BLaER1 treated with 17β-estradiol and CSF1 and Interleukin-3, amounts not matched to agents 10 nM and 100 nM (cell line): ENCODE data around the gene ANGPT4.
A peak's percentile ranks its signal among the peaks of the same experiment; 100 is the strongest.
"Not testable (repeated sequence)": the region's sequence is repeated elsewhere in the genome, so short reads cannot be mapped to it uniquely, and the experiment has no call there.

ENCODE experiments used
- H3K27ac ChIP-seq, 11 experiments: shearing (Covaris generic); formaldehyde crosslinking; 2 replicates each; pipeline ENCODE4 v1.8.1; 2022
- H3K27me3 ChIP-seq, 11 experiments: shearing (Covaris generic); formaldehyde crosslinking; 2 replicates each; pipeline ENCODE4 v1.8.1; 2022
- H3K36me3 ChIP-seq, 11 experiments: shearing (Covaris generic); formaldehyde crosslinking; 2 replicates each; pipeline ENCODE4 v1.8.1; 2022
- H3K4me1 ChIP-seq, 10 experiments: shearing (Covaris generic); formaldehyde crosslinking; 2 replicates each; pipeline ENCODE4 v1.8.1; 2022
- H3K4me2 ChIP-seq, 11 experiments: shearing (Covaris generic); formaldehyde crosslinking; 2 replicates each; pipeline ENCODE4 v1.8.1; 2022
- H3K4me3 ChIP-seq, 10 experiments: shearing (Covaris generic); formaldehyde crosslinking; 2 replicates each; pipeline ENCODE4 v1.8.1; 2022
- H3K9ac ChIP-seq, 11 experiments: shearing (Covaris generic); formaldehyde crosslinking; 2 replicates each; pipeline ENCODE4 v1.8.1; 2022
- H3K9me3 ChIP-seq, 11 experiments: shearing (Covaris generic); formaldehyde crosslinking; replicated peaks in 1 of 11; 2 replicates each; pipeline ENCODE4 v1.8.1; 2022
- H4K20me1 ChIP-seq, 11 experiments: shearing (Covaris generic); formaldehyde crosslinking; 2 replicates each; pipeline ENCODE4 v1.8.1; 2022
- Cebpa-rat ChIP-seq, 11 experiments: shearing (Covaris generic); IDR thresholded peaks; 2 replicates each; pipeline ENCODE4 v1.8.1; 2022

Gene ANGPT4

DNA sequence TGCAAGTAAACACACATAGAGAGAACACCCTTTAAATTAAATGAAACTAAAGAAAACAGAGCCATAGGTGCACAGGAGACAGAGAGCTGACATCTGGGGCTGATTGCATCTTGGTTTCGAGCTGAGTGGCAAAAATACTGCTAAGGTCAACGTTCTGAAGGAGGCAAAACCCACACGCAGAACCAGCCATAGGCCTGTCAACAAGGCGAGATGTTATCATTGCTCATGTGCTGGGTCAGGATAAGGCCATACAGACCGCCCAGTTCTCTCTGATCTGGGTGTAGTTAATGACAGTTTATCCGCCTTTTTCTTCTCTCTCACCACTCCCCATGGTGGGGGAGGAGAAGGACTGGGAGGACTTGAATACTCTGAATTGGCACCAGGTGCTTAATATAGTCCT is 87.1 kb downstream of the ANGPT4 start:
- TF ChIP-seq Cebpa-rat (IDR thresholded peaks at IDR 0.05), result no peak
- Histone ChIP-seq H3K27me3 (no peaks in the 10 kb centered on the region), H3K9ac (no peak overlapping the region; a peak in 2 of 22 replicates), H3K4me1 (peaks cover 39 to 76% (median 51%) of the 10 kb centered on the region in 10 experiments), H3K27ac (peak overlapping the region in 4 of 11 experiments; percentile 17 to 55 (median 54); a peak in 6 of 22 replicates), H3K9me3 (peaks cover 5 to 19% (median 14%) of the 10 kb centered on the region in 11 experiments; a peak in 17 of 22 replicates), H3K36me3 (no peaks in the 10 kb centered on the region), H3K4me2 (peak overlapping the region in 3 of 11 experiments; percentile 49 to 79 (median 57); a peak in 5 of 22 replicates), H4K20me1 (no peaks in the 10 kb centered on the region), H3K4me3 (no peak overlapping the region)

DNA sequence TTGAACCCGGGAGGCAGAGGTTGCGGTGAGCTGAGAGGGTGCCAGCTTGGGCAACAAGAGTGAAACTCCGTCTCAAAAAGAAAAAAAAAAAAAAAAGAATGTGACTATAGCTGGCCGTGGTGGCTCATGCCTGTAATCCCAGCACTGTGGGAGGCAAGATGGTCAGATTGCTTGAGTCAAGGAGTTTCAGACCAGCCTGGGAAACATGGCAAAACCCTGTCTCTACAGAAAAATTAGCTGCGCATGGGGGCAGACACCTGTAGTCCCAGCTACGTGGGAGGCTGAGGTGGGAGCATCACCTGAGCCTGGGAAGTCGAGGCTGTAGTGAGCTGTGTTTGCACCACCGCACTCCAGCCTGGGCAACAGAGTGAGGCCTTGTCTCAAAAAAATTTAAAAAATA is 88.2 kb downstream of the ANGPT4 start:
- H3K27ac ChIP-seq, H3K4me3 ChIP-seq, H3K36me3 ChIP-seq, H4K20me1 ChIP-seq, H3K9ac ChIP-seq, H3K27me3 ChIP-seq, H3K4me2 ChIP-seq: not testable (repeated sequence)
- peaks cover 5 to 19% (median 14%) of the 10 kb centered on the region in 11 experiments; a peak in 17 of 22 replicates for H3K9me3 ChIP-seq
- H3K4me1 ChIP-seq, result peaks cover 41 to 79% (median 52%) of the 10 kb centered on the region in 10 experiments

DNA sequence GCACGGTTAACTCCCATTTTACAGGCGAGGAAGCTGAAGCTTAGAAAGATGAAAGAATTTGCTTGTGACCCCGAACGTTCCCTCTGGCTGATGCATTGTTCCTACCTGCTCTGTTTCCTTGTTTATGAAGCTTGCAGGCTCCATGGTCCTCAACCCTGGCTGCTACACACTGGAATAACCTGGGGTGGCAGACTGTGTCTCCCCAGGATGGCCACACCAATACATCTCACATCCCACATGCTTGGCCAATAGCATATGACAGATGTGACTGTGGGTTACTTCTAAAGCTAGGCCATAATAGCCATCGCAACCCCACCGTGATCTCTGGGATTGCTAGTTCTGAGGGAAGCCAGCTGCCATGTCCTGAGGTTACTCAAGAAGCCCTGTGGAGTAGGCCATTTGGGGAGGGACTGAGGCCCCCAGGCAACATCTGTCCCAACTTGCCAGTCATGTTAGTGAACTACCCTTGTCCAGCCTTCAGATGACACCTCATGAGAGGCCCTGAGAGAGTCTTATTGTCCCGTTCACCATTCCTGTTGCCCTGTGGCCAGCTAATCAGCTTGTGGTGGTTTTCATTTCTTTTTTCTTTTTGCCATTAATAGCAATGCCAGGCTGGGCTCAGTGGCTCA is 89.3 kb downstream of the ANGPT4 start:
- Histone ChIP-seq H4K20me1 (no peaks in the 10 kb centered on the region), H3K36me3 (no peaks in the 10 kb centered on the region), H3K27me3 (no peaks in the 10 kb centered on the region), H3K4me1 (peaks cover 41 to 70% (median 51%) of the 10 kb centered on the region in 10 experiments), H3K27ac (peak overlapping the region in 4 of 11 experiments; percentile 5 to 64 (median 36); a peak in 4 of 22 replicates), H3K9ac (no peak overlapping the region), H3K9me3 (peaks cover 5 to 19% (median 14%) of the 10 kb centered on the region in 11 experiments; a peak in 17 of 22 replicates), H3K4me3 (0 out of 20 replicates have a peak overlapping the region, but pooled peaks of 1 of the 10 experiments have one; percentile 3), H3K4me2 (peak overlapping the region; percentile 57 to 76 (median 69); a peak in 20 of 22 replicates)
- TF ChIP-seq Cebpa-rat (IDR thresholded peaks at IDR 0.05), result no peak

DNA sequence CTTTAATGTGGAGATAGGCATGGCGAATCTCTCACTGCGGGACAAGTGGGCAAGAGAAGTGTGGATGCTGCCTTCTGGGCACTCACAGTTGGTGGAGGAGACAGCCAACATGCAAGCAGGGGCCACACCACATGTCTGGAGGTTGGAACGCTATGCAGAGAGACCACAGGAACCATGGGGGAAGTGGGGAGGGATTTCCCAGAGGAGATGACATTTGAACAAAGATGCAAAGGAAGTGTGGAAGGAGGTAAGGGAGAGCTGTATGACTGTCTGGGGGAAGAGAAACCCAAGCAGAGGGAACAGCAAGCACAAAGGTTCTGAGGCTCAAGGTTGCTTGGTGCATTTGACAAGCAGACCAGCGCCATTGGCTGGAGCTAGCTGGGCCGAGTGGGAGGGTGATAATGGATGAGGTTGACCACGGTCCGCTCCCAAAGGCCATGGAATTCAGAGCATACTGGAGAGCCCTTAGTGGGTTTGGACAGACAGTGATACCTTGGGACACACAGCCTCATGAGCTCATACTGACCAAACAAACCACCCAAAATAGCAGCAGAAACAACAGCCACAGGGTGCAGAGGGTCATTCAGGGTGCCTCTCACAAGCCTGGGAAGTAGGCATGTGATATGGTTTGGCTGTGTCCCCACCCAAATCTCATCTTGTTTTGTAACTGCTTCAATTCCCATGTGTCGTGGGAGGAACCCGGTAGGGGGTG is 90.3 kb downstream of the ANGPT4 start:
- Histone ChIP-seq H3K27ac (peak overlapping the region in 9 of 11 experiments; percentile 16 to 64 (median 34); a peak in 14 of 22 replicates), H3K4me2 (peak overlapping the region; percentile 57 to 76 (median 69)), H3K36me3 (no peaks in the 10 kb centered on the region), H3K27me3 (no peaks in the 10 kb centered on the region), H3K4me1 (peaks cover 41 to 60% (median 51%) of the 10 kb centered on the region in 10 experiments), H3K4me3 (0 out of 20 replicates have a peak overlapping the region, but pooled peaks of 1 of the 10 experiments have one; percentile 3), H3K9me3 (peaks cover 5 to 19% (median 14%) of the 10 kb centered on the region in 11 experiments; a peak in 17 of 22 replicates), H4K20me1 (no peaks in the 10 kb centered on the region), H3K9ac (no peak overlapping the region)
- TF ChIP-seq Cebpa-rat (IDR thresholded peaks at IDR 0.05), result no peak

DNA sequence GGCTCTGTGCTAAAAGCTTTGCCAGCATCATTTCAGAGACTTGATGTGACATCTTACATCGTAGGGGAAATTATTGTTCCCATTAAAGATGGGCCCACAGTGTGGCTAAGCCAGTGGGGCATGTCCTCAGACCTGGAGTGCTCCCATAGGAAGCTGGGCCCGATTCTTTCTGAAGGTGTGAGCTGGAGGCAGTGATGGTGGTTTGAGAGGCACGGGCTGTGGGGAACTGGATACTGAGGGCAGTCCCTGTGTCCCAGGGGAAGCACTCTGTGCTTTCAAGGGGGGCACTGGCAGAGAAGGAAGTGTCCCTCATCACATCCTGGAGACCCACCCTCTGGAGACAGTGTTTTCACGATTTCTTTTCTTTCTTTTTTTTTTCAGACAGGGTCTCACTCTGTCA is 91.2 kb downstream of the ANGPT4 start:
- Histone ChIP-seq H3K27ac (peak overlapping the region in 5 of 11 experiments; percentile 33 to 64 (median 34); a peak in 8 of 22 replicates), H3K4me2 (peak overlapping the region; percentile 57 to 76 (median 69)), H3K9me3 (peaks cover 5 to 19% (median 14%) of the 10 kb centered on the region in 11 experiments; a peak in 17 of 22 replicates), H3K4me1 (peaks cover 41 to 54% (median 45%) of the 10 kb centered on the region in 10 experiments), H4K20me1 (no peaks in the 10 kb centered on the region), H3K27me3 (no peaks in the 10 kb centered on the region), H3K9ac (no peak overlapping the region; a peak in 1 of 22 replicates), H3K4me3 (0 out of 20 replicates have a peak overlapping the region, but pooled peaks of 1 of the 10 experiments have one; percentile 13), H3K36me3 (no peaks in the 10 kb centered on the region)
- no peak for TF ChIP-seq Cebpa-rat (IDR thresholded peaks at IDR 0.05)

DNA sequence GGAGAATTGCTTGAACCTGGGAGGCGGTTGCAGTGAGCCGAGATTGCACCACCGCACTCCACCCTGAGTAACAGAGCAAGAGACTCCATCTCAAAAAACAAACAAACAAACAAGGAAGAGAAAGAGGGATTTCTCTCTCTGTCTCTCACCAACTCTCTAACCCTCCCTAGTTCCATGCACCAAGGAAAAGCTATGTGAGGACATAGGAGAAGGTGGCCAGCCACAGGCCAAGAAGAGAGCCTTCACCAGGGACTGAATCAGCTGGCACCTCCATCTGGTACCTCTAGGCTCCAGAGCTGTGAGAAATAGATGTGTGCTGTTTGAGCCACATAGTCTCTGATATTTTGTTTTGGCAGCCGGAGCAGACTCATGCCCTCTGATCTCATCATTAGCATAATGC is 91.6 kb downstream of the ANGPT4 start:
- H3K27me3 ChIP-seq, result no peaks in the 10 kb centered on the region
- no peak overlapping the region for H3K9ac ChIP-seq
- H3K27ac ChIP-seq, result peak overlapping the region in 2 of 11 experiments; percentile 34 to 64; a peak in 2 of 22 replicates
- H3K9me3 ChIP-seq, result peaks cover 5 to 19% (median 14%) of the 10 kb centered on the region in 11 experiments; a peak in 17 of 22 replicates
- H3K4me3 ChIP-seq, result 0 out of 20 replicates have a peak overlapping the region, but pooled peaks of 1 of the 10 experiments have one; percentile 13
- no peaks in the 10 kb centered on the region for H3K36me3 ChIP-seq
- H3K4me2 ChIP-seq, result peak overlapping the region; percentile 57 to 76 (median 69); a peak in 19 of 22 replicates
- H3K4me1 ChIP-seq, result peaks cover 38 to 53% (median 45%) of the 10 kb centered on the region in 10 experiments
- H4K20me1 ChIP-seq, result no peaks in the 10 kb centered on the region
- TF ChIP-seq Cebpa-rat (IDR thresholded peaks at IDR 0.05), result no peak

DNA sequence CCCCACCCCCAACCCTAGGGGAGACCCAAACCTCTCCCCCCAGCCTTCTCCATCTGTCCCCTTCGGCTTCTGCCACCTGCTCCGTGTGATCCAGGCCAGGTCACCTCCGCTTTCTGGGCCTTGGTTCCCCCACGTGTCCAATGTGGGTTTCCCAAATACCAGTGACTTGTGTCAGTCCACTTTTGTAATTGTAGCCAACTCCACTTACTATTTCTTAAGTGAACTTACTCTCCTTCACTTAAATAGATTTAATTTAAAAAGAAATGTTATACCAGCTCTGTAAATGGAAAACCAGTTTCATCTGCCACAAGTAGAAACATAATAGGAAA is 92.6 kb downstream of the ANGPT4 start:
- H3K4me1 ChIP-seq, result peaks cover 29 to 47% (median 42%) of the 10 kb centered on the region in 10 experiments
- H3K4me2 ChIP-seq, result peak overlapping the region in 7 of 11 experiments; percentile 35 to 61 (median 55); a peak in 14 of 22 replicates
- no peak for TF ChIP-seq Cebpa-rat (IDR thresholded peaks at IDR 0.05)
- H4K20me1 ChIP-seq, result no peaks in the 10 kb centered on the region
- no peaks in the 10 kb centered on the region for H3K36me3 ChIP-seq
- H3K27me3 ChIP-seq, result no peaks in the 10 kb centered on the region
- H3K27ac ChIP-seq, result no peak overlapping the region
- no peak overlapping the region for H3K4me3 ChIP-seq
- peaks cover 5 to 19% (median 14%) of the 10 kb centered on the region in 11 experiments; a peak in 17 of 22 replicates for H3K9me3 ChIP-seq
- no peak overlapping the region for H3K9ac ChIP-seq

DNA sequence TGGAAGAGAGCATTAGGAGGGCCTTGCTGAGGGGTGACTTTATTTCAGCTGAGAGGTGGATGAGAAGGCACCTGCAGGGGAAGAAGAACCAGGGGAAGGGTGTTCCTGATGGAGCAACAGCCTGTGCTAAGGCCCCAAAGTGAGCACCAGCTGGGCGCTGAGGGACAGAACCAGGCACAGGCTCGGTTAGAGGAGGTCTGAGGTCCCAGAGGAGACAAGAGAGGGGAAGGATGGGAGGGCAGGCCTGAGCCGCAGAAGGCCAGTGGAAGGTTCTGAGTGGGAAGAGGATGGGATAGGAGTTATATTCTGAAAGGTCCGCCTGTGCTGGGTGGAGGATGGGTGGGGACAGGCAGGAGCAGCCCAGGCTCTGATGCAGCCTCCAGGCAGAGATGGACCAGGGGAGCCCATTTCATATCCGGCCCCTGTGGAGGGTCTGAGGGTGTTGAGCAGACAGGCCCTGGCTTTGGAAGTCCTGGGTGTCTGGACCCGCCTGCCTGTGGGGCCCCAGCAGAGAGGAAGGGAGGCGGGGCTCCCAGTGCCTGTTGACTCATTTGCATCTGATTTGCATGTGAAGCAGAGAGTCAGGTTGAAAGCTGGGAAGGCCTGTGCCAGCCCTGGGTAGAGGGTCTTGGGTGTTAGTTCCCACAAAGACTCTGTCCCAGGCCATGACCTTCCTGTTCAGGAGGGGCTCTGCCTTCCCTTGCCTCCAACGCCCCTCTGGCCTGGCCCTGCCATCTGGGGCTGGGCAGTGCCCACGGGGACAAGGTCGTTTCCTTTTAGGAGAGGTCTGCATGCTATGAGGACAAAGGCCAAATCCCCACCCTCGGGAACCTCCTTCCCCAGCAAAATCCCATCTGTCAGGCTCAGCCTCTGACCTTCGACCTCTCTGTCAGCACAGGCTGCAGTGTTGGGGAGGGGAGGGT is 93.2 kb downstream of the ANGPT4 start:
- Histone ChIP-seq H3K4me3 (no peak overlapping the region), H3K27me3 (no peaks in the 10 kb centered on the region), H3K4me1 (peaks cover 28 to 47% (median 42%) of the 10 kb centered on the region in 10 experiments), H3K4me2 (peak overlapping the region; percentile 21 to 61 (median 47); a peak in 19 of 22 replicates), H3K27ac (no peak overlapping the region; a peak in 1 of 22 replicates), H3K9me3 (peaks cover 5 to 19% (median 14%) of the 10 kb centered on the region in 11 experiments; a peak in 17 of 22 replicates), H4K20me1 (no peaks in the 10 kb centered on the region), H3K36me3 (no peaks in the 10 kb centered on the region), H3K9ac (0 out of 22 replicates have a peak overlapping the region, but pooled peaks of 1 of the 11 experiments have one; percentile 29)
- no peak for TF ChIP-seq Cebpa-rat (IDR thresholded peaks at IDR 0.05)
